AG09319 (cell line): ENCODE measurements around the gene SHISAL1.

Experiments used
- DNase-seq: peaks from one replicate; pipeline ENCODE4 v3.0.0-alpha.2; 2010; ENCODE audit warnings: low read depth; ENCODE audit errors: extremely low read depth
- TF ChIP-seq, protein P1 (sequence below): IDR thresholded peaks from 2 replicates; pipeline ENCODE4 v1.5.1; 2011; ENCODE audit warnings: low read depth, mild to moderate bottlenecking, inconsistent platforms, low read length, moderate library complexity

Gene SHISAL1

DNA sequence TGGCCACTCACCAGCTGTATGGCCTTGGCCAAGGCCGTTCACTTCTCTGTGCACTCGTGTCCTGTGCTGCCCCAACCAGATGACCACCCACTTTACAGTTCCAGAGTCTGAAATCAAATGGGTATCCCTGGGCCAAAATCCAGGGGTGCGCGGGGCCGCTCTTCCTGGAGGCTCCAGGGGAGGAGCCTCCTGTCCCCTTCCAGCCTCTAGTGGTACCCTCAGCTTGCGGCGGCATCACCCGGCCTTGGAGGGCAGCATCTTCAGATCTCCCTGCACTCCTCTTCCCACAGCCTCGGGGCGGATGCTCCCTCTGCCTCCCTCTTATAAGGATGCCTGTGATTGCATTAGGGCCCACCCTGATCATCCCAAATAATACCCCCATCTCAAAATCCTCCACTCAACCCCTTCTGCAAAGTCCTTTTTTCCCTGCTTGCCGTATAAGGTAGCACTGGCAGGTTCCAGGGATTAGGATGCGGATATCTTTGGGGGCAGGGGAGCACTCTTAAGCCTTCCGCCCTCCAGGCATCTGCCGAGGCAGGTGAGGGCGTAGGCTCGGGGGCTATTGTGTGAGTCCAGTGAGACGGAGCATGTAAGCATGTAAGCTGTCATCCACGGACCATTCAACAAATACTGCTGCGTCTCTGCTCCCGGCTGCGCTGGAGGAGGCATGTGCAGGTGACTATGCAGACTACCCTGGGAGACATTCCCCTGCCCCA lies 24.4 kb upstream of the SHISAL1 start:
- TF ChIP-seq, protein P1, sequence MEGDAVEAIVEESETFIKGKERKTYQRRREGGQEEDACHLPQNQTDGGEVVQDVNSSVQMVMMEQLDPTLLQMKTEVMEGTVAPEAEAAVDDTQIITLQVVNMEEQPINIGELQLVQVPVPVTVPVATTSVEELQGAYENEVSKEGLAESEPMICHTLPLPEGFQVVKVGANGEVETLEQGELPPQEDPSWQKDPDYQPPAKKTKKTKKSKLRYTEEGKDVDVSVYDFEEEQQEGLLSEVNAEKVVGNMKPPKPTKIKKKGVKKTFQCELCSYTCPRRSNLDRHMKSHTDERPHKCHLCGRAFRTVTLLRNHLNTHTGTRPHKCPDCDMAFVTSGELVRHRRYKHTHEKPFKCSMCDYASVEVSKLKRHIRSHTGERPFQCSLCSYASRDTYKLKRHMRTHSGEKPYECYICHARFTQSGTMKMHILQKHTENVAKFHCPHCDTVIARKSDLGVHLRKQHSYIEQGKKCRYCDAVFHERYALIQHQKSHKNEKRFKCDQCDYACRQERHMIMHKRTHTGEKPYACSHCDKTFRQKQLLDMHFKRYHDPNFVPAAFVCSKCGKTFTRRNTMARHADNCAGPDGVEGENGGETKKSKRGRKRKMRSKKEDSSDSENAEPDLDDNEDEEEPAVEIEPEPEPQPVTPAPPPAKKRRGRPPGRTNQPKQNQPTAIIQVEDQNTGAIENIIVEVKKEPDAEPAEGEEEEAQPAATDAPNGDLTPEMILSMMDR: no peak
- DNase-seq: no peak

DNA sequence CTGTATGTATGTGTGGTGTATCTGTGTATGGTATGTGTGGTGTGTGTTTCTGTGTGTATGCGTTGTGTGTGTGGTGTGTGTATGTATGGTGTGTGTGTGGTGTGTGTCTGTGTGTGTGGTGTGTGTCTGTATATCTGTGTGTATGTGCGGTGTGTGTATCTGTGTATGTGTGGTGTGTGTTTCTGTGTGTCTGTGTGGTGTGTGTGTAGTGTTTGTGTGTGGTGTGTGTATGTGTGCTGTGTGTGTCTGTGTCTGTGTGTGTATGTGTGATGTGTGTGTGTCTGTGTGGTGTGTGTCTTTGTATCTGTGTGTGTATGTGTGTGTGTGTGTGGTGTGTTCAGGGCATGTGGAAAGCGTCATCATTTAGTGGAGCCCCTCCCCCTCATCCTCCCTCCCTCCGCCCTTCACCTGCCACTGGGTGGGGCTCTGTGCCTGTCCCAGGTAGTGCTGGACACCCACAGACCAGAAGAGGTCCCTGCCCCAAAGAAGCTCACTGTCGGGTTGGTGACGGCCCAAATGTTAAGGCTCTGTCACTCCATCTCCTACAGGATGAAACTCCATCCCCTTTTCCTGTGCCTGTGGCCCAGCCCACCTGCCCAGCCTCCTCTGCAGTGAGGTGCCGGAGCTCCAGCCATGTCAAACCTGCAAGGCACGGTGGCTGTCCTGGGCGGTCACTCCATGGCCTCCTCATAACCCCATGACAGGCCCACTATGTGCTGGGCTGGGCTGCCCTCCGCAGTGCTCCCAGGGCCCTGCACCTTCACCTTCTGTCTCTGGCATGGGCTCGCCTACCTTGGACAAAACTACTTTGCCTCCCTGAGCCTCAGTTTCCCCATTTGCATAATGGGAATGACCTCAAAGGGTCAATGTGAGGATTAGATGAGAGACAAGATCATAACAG lies 23.4 kb upstream of the SHISAL1 start:
- DNase-seq: no peak
- TF ChIP-seq, protein P1: no peak

DNA sequence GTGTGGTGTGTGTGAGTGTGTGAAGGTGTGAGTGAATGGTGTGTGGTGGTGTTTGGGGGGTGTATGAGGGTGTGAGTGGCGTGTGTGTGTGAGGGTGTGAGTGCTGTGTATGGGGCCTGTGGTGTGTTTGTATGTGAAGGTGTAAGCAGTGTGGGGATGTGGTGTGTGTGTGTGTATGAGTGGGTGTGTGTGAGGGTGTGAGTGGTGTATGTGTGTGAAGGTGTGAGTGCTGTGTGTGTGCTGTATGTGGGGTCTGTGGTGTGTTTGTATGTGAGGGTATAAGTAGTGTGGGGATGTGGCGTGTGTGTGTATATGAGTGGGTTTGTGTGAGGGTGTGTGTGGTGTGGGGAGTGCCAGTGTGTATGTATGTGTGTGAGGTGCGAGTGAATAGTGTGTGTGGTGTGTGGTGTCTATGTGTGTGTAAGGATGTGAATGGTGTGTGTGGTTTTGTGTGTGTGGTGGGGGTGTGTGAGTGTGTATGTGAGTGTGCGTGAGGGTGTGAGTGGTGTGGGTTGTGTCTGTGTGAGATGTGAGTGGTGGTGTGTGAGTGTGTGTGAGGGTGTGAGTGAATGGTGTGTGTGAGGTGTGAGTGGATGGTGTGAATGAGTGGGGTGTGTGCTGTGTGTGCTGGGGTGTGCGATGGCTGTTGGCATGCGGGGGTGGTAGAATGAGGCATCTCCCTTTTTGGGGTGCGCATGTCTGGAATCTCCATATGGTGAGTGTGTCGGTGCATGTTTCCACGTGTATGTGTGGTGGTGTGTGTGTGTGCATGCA lies 22.5 kb upstream of the SHISAL1 start:
- TF ChIP-seq, protein P1: no peak
- no peak for DNase-seq

DNA sequence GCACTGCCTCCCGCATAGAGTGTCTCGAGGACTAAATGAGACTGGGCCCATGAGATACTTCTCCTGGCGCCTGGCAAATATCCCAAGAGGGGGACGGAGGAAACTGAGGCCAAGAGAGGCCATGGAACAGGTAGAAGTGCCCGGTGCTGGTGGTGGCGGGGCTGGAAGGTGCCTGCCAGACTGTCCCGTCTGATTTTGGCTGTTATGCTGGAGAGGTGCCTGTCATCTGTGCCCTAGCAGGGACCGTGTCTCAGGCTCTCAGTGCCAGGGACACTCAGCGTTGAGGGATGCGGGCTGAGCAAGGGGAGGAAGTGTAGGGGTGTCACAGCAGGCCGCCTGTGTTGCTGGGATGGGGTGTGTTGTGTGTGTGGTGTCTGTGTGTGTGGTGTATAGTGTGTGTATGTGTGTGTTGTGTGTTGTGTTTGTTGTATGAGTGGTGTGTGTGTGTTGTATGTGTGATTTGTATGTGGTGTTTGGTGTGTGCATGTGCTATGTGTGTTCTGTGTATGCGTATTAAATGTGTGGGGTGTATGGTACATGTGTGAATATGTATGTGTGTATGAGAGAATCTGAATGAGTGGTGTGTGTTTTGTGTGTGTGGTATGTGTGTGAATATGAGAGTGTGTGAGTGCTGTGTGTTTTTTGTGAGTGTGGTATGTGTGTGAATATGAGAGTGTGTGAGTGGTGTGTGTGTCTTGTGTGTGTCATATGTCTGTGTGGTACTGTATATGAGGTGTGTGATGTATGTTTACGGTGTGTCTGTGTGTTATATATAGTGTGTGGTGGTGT lies 21.3 kb upstream of the SHISAL1 start:
- TF ChIP-seq, protein P1: no peak

DNA sequence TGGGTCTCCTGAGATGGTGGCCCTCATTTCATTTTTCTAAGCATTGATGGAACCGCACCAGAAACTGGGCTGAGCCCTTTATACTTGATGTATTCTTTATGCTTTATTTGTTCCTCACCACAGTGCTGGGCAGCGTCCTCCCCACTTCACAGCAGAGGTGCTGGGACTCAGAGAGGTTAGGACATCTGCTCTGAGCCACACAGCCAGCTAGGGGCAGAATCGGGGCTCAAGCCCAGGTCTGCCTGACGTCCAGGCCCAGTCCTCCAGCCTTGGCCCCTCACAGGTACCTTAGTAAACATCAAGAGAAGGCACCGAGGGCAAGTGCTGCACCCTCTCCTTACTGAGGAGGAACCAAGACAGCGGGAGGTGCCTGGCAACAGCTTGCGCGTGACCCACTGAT lies 20.2 kb upstream of the SHISAL1 start:
- TF ChIP-seq, protein P1: no peak
- no peak for DNase-seq

More for the DNA sequence above, 21.3 kb upstream of the SHISAL1 start:
- DNase-seq: no peak

DNA sequence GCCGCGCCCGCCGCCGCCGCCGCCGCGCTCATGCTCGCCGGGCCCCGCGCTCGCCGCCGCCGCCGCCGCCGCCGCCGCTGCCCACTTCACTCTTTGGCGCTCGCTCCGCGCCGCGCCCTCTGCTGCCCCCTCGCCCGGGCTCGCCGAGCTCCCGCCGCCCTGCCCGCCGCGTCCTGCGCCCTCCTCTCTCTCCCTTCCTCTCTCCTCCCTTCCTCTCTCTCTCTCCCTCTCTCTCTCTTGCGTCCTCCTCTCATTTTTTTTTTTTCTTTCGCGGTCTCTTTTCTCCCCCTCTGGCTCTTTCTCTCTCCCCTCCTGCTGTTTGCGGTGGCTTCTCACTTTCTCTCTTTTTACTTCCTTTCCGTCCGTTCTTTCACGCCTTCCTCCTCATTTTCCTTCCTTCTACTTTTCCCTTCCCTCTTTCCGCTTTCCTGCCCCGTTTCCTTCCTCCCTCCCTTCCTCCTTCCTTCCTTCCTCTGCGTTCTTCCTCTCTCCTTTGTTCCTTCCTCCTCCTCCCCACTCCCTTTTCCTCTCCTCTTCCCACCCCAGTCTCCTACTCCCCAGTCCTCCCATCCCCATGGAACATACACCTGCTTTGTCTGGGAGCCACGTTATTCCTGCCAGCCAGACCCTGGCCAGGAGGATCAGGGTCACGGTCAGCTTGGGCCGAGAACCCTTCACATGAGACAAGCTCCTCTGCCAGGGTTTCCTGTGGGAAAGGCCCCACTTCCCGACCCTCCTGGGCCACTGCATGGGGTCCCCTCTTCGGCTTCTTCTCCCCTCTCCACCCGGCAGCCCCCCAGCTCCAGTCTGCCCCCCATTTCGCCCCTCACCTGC lies 19.3 kb upstream of the SHISAL1 start:
- no peak for DNase-seq
- TF ChIP-seq, protein P1: no peak; the same call in 1 of the 2 replicates
